NCI-H774 (cell line): ENCODE results near the gene HSPB9.
"Not testable (repeated sequence)": the region's sequence is repeated elsewhere in the genome, so short reads cannot be mapped to it uniquely, and the experiment has no call there.

ENCODE experiments used
- DNase-seq: peaks from one replicate; lab custom pipeline; 2025; lab: John Stamatoyannopoulos, UW

Gene HSPB9

DNA sequence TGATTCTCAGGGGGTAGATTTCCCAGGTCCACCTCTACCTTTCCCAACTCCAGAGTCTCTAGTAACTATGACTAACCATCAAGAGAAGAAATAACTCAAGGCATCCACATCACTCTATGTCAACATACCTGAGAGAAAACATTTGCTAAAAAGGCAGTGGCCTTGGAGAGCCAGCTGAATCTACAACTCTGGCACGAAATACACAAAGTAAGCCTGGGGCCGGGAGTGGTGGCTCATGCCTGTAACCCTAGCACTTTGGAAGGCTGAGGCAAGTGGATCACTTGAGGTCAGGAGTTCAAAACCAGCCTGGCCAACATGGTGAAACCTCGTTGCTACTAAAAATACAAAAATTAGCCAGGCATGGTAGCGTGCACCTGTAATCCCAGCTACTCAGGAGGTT is 20.5 kb downstream of the HSPB9 start:
- not testable (repeated sequence) for DNase-seq

- no peak for DNase-seq
Observed at GRCh38 chr17:42146911-42147607, 24.5 kb downstream of the HSPB9 start.

- no peak for DNase-seq
Observed at GRCh38 chr17:42153919-42154742, 31.5 kb downstream of the HSPB9 start.

DNA sequence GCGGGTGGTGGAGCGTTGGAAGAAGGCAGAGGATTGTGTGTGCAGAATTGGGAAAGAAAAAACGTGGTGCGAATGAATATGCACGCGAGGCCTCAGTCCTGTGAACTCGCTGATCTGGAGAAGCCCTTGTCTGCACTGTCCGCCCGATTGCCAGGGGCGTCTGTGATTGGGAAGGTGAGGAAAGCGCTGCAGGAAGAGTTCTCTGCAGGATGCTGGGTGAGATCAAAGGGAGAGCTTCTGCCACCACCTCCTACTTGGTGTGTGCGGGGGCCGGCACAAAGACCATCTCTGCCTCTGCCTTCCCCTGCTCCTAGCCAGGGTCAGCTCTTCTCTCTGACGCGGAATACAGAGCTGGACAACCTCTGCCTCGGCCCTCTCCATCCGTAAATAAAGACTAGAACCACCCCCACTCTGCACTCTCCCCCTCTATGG is 33.0 kb downstream of the HSPB9 start:
- no peak for DNase-seq

DNA sequence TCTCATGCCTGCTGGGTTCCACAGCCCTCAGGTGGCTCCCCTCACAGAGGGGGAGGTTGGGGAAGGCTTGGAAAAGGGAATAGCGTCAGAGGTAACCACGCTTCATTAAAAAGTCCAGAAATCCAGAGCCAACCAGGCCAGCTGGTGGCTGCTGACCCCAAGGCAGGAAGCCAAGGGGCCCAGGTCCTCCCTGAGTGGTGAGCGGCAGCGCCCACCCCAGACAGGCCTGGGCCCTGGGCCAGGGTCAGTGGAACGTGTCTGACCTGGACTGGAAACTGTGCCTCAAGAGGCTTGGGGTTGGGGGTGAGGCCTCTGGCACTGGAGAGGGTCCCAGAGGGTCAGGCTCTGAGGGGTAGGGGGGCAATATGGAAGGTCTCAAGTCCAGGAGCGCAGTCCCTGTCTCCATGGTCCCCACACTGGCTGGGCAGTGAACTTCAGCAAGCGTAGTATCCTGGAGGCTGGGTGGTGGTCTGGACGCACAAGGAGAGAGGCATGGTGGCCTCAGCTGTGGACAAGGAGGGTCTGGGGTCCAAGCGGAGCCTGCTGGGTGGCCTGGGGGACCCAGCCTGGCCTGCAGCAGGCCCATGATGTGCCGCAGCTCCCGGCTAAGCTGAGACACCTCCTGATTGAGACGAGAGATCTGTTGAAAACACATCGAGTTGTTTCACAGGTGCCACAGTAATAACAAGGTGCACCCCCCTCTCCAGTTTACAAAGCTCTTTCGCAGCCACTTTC is 37.4 kb downstream of the HSPB9 start:
- DNase-seq, result no peak

DNA sequence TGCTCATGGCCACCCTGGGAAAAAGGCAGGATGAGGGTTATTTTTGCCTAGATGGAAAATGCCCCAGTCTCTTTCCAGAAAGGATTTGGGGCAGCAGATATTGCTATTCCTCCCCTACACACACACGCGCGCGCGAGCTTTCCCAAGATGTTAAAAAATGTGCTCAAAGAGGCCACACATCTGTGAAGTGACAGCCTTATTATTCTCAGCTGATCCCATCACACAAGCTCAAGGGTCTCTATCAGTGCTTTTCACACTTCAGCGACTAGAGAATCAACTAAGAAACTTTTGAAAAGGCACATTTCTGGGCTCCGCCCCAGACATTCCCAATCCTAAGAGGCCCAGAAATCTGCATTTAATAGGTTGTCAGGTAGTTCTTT is 37.9 kb downstream of the HSPB9 start:
- DNase-seq, result no peak

DNA sequence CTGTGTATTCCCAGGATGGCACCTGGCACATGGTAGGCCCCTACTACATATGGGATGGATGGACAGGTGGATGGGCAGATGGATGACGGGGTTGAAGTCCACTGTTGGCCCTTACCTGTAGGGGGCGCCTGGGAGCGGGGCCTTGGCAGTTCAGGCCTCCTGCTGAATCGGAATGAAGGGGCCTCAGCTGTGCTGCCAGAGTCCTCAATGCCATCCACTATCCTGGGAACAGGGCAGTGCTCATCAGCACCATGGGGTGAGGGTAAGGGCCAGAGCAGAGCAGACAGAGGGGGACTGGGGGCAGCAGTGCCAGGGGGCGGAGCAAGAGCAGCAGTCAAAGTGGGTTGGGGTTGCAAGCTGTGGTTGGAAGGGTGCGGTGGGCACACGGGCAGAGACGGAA is 40.5 kb downstream of the HSPB9 start:
- DNase-seq, result no peak

GRCh38 chr17:42163696-42164407 is 41.2 kb downstream of the HSPB9 start:
- DNase-seq, result no peak

- DNase-seq, result no peak
Observed at GRCh38 chr17:42165751-42166150, 43.1 kb downstream of the HSPB9 start.

GRCh38 chr17:42166196-42166763 is 43.7 kb downstream of the HSPB9 start:
- no peak for DNase-seq

DNA sequence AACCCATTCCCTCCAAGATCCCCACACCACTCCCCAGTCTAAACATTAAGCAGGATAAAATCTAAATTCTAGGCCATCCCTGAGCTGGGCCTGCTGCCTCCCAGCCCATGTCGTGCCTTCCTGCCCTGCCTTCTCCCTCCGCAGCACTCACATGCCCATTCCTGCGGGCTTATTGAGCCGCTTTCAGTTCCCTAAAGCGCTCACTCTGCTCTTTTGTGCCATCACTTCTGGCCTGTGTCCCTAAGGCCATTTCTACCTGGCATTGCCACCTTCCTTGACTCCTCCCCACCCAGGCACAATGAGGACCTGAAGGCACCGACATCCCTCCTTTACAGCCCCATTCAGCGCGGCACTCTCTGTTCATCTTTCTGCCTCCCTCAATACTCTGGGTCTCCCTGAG is 45.2 kb downstream of the HSPB9 start:
- no peak for DNase-seq

GRCh38 chr17:42169351-42169750 is 46.7 kb downstream of the HSPB9 start:
- DNase-seq, result no peak

- DNase-seq, result no peak
Observed at GRCh38 chr17:42171831-42172230, 49.2 kb downstream of the HSPB9 start.
